Measurements from ENCODE around the gene TNFRSF8. TPM values are rescaled to one million over a fixed set of nuclear protein-coding genes. Genes with fewer than 3 reads are reported as not detected.
"Not testable (repeated sequence)": the region's sequence is repeated elsewhere in the genome, so short reads cannot be mapped to it uniquely, and the experiment has no call there.

Gene TNFRSF8
- total RNA-seq, 2 donors from 2014 or later = 3.0 to 6.0 TPM

DNA sequence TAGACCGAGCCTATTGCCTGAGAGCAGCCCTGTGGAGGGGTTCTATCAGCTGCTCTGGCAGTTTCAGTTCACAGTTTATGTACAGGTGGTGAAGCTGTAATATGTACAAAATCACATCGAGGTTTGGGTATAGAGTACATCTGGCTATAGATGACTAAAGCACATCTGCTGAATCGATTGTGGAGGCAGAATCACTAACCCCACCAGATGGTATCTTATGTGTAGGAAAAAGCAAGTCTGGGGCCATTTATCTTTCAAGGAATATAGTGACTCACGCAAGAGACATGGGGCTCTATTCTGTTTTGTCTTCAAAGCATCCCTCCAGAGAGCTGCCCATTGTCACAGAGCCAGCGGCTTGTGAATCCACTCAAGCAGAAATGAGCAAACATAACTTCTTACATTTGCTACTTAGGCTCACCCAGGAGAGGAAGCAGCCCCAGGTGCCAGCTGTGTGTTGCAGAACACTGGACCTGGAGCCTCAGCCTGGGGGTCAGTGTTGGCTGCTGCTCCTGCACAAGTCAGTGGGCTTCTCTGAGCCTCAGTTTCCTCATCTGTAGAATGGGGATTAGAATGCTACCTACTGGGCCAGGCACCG is 22.5 kb upstream of the TNFRSF8 start:
- H3K4me3 ChIP-seq = no peak overlapping the region
- no peaks in the 10 kb centered on the region for H3K27me3 ChIP-seq
- H3K9me3 ChIP-seq = no peaks in the 10 kb centered on the region
- H3K4me1 ChIP-seq = no peaks in the 10 kb centered on the region
- no peak for DNase-seq (ENCODE audit: low spot score)
- H3K27ac ChIP-seq = no peak overlapping the region
- TF ChIP-seq, protein P1, sequence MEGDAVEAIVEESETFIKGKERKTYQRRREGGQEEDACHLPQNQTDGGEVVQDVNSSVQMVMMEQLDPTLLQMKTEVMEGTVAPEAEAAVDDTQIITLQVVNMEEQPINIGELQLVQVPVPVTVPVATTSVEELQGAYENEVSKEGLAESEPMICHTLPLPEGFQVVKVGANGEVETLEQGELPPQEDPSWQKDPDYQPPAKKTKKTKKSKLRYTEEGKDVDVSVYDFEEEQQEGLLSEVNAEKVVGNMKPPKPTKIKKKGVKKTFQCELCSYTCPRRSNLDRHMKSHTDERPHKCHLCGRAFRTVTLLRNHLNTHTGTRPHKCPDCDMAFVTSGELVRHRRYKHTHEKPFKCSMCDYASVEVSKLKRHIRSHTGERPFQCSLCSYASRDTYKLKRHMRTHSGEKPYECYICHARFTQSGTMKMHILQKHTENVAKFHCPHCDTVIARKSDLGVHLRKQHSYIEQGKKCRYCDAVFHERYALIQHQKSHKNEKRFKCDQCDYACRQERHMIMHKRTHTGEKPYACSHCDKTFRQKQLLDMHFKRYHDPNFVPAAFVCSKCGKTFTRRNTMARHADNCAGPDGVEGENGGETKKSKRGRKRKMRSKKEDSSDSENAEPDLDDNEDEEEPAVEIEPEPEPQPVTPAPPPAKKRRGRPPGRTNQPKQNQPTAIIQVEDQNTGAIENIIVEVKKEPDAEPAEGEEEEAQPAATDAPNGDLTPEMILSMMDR (IDR thresholded peaks at IDR 0.05) = no peak
- no peaks in the 10 kb centered on the region for H3K36me3 ChIP-seq

DNA sequence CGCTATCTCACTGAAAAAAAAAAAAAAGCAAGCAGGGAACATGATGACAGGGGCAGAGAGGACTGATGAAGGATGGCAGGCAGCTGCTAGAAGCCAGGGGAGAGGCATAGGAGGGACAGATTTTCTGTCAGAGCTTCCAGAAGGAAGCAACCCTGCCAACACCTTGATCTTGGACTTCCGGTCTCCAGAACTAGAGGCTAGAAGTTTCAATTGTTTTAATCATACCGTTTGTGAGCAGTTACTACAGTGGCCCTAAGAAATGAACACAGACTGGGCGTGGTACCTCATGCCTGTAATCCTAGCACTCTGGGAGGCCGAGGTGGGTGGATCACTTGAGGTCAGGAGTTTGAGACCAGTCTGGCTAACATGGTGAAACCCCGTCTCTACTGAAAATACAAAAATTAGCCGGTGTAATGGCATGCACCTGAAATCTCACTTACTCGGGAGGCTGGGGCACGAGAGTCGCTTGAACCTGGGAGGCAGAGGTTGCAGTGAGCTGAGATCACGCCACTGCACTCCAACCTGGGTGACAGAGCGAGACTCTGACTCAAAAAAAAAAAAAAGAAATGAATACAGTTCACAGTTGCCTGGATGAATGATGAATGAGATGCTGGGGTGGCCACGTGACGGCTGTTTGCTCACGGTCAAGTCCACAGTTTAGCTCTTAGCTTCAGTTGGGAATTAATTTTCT is 18.8 kb upstream of the TNFRSF8 start:
- not testable (repeated sequence) for DNase-seq (ENCODE audit: low spot score)

DNA sequence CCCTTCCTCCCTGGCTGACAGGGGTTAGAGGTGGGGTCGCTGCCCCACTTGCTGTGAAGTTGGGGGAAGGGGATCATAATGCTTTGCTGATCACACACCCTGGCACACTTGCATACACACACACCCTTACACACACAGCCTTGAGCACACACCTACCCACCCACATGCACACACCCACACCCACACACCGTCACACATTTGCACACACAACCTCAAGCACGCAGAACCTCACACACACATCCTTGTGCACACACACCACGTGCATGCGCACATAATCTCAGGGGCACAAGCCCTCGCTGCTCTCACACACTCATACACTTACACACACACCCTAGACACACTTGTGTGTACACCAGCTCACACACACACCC is 16.4 kb upstream of the TNFRSF8 start:
- TF ChIP-seq, protein P1 (IDR thresholded peaks at IDR 0.05) = no peak
- no peaks in the 10 kb centered on the region for H3K9me3 ChIP-seq

More for the DNA sequence above, 18.8 kb upstream of the TNFRSF8 start:
- H3K27me3 ChIP-seq, H3K4me3 ChIP-seq, H3K4me1 ChIP-seq, H3K27ac ChIP-seq, H3K9me3 ChIP-seq, H3K36me3 ChIP-seq: not testable (repeated sequence)

DNA sequence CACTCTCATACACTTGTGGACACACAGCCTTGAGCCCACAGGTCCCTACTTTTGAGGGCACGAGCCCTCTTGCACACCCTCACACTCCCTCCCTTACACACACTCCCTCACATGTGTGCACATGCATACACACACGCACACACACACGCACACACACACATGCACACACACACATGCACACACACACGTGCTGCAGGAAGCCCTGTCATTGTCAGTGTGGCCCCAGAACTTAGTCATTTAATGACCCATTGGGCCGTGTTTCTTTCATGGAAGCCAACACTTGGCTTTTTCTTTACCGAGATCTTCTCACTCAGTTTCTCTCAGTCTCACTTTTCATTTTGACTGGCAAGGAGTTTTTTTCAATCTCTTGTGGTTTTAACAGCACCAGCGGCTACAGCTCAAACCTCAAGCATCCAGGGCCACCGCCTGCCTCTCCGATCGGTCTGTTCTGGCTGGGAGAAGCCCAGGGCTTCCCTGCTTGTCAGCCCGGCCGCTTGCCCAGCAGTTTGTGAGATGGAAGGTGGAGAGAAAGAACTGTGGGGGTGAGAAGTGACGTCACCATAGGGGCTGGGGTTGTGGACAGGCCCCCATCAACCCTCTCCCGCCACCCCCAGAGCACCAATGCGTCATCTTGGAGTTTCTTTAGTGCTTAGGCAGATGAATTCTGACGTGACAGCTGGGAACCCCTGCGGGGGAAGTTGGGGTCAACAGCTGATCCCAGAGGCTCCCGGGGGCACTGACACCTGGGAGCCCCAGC is 15.8 kb upstream of the TNFRSF8 start:
- Histone ChIP-seq H3K4me3 (no peak overlapping the region), H3K27ac (no peak overlapping the region), H3K9me3 (no peaks in the 10 kb centered on the region), H3K36me3 (no peaks in the 10 kb centered on the region), H3K27me3 (no peaks in the 10 kb centered on the region), H3K4me1 (peaks cover 0 to 8% of the 10 kb centered on the region in 2 donors)
- DNase-seq (ENCODE audit: low spot score) = no peak
- TF ChIP-seq, protein P1 (IDR thresholded peaks at IDR 0.05) = no peak

More for the DNA sequence above, 16.4 kb upstream of the TNFRSF8 start:
- H3K36me3 ChIP-seq = no peaks in the 10 kb centered on the region
- no peak for DNase-seq (ENCODE audit: low spot score)
- H3K27ac ChIP-seq = no peak overlapping the region
- H3K4me1 ChIP-seq = peaks cover 0 to 2% of the 10 kb centered on the region in 2 donors
- H3K27me3 ChIP-seq = no peaks in the 10 kb centered on the region
- H3K4me3 ChIP-seq = no peak overlapping the region

DNA sequence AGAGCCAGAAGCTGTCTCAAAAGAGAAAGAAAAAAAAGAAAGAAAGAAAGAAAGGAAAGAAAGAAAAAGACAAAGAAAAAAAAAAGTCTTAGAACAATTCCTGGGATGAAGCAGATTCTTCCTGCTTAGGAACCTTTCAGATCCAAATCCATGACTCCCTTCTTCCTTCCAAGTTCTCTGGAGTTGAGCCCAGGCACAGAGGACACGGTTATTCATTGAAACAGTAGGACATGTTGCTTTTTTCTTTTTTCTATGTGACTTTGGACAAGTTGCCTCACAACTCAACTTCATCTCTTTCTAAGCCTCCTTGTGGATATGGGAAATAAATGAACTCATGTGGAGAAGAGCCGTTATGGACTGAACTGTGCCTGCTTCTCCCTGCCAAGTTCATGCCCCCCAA is 14.7 kb upstream of the TNFRSF8 start:
- no peak for DNase-seq (ENCODE audit: low spot score)
- no peak overlapping the region for H3K27ac ChIP-seq

More for the DNA sequence above, 14.7 kb upstream of the TNFRSF8 start:
- TF ChIP-seq, protein P1 (IDR thresholded peaks at IDR 0.05) = no peak
- H3K4me1 ChIP-seq = peaks cover 0 to 19% of the 10 kb centered on the region in 2 donors
- no peaks in the 10 kb centered on the region for H3K27me3 ChIP-seq
- H3K4me3 ChIP-seq = no peak overlapping the region
- no peaks in the 10 kb centered on the region for H3K9me3 ChIP-seq
- no peaks in the 10 kb centered on the region for H3K36me3 ChIP-seq
